Astrocyte (in vitro differentiated cells and primary cell): ENCODE results near the gene UNC93B1.

Experiments used
- CTCF ChIP-seq: IDR thresholded peaks from 2 replicates; pipeline ENCODE4 v1.5.1; 2011; ENCODE audit warnings: low read depth, mild to moderate bottlenecking, inconsistent platforms, low read length, moderate library complexity; ENCODE audit not compliant: insufficient read depth
- EZH2 ChIP-seq: IDR thresholded peaks from 2 replicates; pipeline ENCODE4 v1.6.1; 2012; ENCODE audit warnings: mild to moderate bottlenecking, low read length, inconsistent platforms; ENCODE audit not compliant: insufficient read depth

DNA sequence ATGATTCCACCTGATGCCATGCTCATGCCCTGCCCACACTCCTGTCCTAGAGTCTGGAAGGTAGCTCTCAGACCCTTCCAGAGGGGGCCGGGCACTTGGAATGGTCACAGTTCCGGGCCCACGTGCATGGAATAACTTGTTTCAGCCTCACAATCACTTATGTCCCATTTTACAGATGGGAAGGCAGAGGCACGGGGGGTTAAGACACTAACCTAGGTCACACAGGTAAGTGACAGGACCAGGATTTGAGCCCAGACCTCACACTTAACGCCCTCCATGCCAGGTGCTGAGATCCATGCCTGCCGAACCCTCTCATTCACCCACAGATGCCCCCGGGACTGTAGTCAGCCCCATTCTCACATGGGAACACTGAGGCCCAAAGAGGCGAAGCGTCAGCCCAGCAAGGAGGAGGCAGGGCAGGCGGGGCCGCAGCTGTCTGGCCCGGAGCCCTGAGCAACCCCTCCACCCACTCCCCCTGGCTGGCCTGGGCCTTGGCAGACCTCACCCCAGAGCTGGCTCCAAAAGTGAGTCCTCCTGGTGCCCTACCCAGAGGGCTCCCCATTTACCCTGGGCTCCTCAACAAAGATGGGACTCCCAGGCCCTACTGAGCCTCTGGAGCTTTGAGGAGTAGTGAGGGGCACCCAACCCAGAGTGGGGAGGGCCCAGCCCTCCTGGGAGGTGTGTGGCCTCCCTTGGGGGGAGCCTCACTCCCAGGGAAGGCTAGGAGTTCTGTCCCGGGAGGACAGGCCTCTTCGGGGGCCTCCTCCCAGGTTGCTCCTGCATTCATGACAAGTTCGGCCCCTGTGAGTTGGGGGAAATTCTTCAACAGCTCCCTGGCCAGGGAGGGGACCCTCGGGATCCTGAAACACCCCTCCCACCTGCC lies 3.8 kb upstream of the UNC93B1 start:
- TF ChIP-seq EZH2 (no peak), CTCF (no peak)
